ENCODE results near the gene DIP2C. TPM values are rescaled to one million over a fixed set of nuclear protein-coding genes. Genes with fewer than 3 reads are reported as not detected.

Gene DIP2C
- total RNA-seq, 2 experiments from 2014 or later: 0.70 to 0.76 TPM

GRCh38 chr10:506451-507354 is 182.8 kb downstream of the DIP2C start:
- Mint-ChIP-seq H3K27ac (no peak overlapping the region), H3K9me3 (no peaks in the 10 kb centered on the region), H3K36me3 (ENCODE audit: low read depth) (no peaks in the 10 kb centered on the region), H3K27me3 (peaks cover 12% of the 10 kb centered on the region), H3K4me1 (peaks cover 4% of the 10 kb centered on the region), H3K4me3 (no peak overlapping the region)
- ChIA-PET POLR2A (no interaction called here), CTCF (no interaction called here)
- DNase-seq: no peak

- CTCF ChIA-PET: interaction anchor here (0.6 kb wide), 1 partner anchor 187 kb away, joined by 3 read pairs; no protein-coding TSS in a partner anchor
- POLR2A ChIA-PET: no interaction called here
- no peaks in the 10 kb centered on the region for H3K9me3 Mint-ChIP-seq
Observed at GRCh38 chr10:505419-505818, 184.0 kb downstream of the DIP2C start.

DNA sequence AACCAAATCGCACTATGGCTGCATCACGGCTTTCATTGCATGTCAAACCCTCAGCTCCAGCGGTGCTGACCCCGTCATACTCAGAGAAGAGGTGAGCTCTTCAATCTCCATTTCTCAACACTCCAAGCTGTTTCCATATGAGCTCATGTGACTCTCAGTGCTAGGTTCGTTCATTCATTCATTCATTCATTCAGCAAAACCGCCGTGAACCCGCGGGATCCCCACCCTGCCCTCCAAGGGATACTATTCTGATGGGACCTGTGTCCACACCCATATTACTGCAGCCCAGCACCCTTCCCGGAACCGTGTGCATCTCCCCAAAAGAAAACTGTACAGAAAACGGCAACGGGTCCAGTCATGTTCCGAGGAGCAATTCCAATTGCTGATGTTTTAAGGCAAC is 184.7 kb downstream of the DIP2C start:
- DNase-seq: no peak
- Mint-ChIP-seq H3K27me3 (peaks cover 9% of the 10 kb centered on the region), H3K27ac (no peak overlapping the region), H3K4me3 (no peak overlapping the region), H3K36me3 (ENCODE audit: low read depth) (no peaks in the 10 kb centered on the region), H3K9me3 (no peaks in the 10 kb centered on the region), H3K4me1 (peaks cover 7% of the 10 kb centered on the region)
- POLR2A ChIA-PET: no interaction called here
- CTCF ChIA-PET: no interaction called here

More at GRCh38 chr10:505419-505818, 184.0 kb downstream of the DIP2C start:
- H3K27me3 Mint-ChIP-seq: peaks cover 9% of the 10 kb centered on the region
- no peaks in the 10 kb centered on the region for H3K36me3 Mint-ChIP-seq (ENCODE audit: low read depth)
- no peak for DNase-seq
- no peak overlapping the region for H3K4me3 Mint-ChIP-seq
- H3K4me1 Mint-ChIP-seq: peaks cover 7% of the 10 kb centered on the region
- H3K27ac Mint-ChIP-seq: no peak overlapping the region

GRCh38 chr10:504121-504611 is 185.3 kb downstream of the DIP2C start:
- H3K4me3 Mint-ChIP-seq: no peak overlapping the region
- DNase-seq: no peak
- H3K4me1 Mint-ChIP-seq: peaks cover 7% of the 10 kb centered on the region
- peaks cover 11% of the 10 kb centered on the region for H3K27me3 Mint-ChIP-seq
- H3K9me3 Mint-ChIP-seq: no peaks in the 10 kb centered on the region
- no peaks in the 10 kb centered on the region for H3K36me3 Mint-ChIP-seq (ENCODE audit: low read depth)
- CTCF ChIA-PET: no interaction called here
- H3K27ac Mint-ChIP-seq: no peak overlapping the region
- POLR2A ChIA-PET: no interaction called here

- POLR2A ChIA-PET: no interaction called here
- no peaks in the 10 kb centered on the region for H3K9me3 Mint-ChIP-seq
Observed at GRCh38 chr10:501596-501995, 187.9 kb downstream of the DIP2C start.

DNA sequence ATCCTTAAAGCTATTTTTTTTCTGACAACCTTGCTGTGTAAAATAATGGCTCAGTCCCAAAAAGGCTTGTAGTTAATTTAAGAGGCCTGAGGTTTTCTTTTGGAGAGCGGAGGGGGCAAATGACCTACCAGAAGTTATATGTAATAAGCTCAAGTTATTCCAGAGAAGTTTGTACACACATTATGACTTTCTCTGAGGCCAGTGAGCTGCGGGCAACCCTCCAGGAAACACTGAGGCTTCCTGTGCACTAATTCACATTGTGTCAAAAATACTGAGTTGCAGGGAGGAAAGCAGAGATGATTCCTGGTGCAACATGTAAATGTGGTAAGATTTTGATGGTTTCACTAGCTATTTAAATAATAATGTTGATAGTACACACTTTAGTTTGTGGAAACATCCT is 188.6 kb downstream of the DIP2C start:
- CTCF ChIA-PET: interaction anchor here (0.6 to 0.8 kb wide), 2 partner anchors 10 to 12 kb away, joined by 3 read pairs; no protein-coding TSS in a partner anchor
- peaks cover 11% of the 10 kb centered on the region for H3K27me3 Mint-ChIP-seq
- H3K4me3 Mint-ChIP-seq: no peak overlapping the region
- H3K36me3 Mint-ChIP-seq (ENCODE audit: low read depth): no peaks in the 10 kb centered on the region
- POLR2A ChIA-PET: interaction anchor here (0.5 kb wide), 1 partner anchor 150 kb away, joined by 3 read pairs; no protein-coding TSS in a partner anchor
- H3K9me3 Mint-ChIP-seq: no peaks in the 10 kb centered on the region
- H3K4me1 Mint-ChIP-seq: peaks cover 7% of the 10 kb centered on the region
- no peak overlapping the region for H3K27ac Mint-ChIP-seq
- DNase-seq: no peak

More at GRCh38 chr10:501596-501995, 187.9 kb downstream of the DIP2C start:
- peaks cover 11% of the 10 kb centered on the region for H3K27me3 Mint-ChIP-seq
- H3K4me3 Mint-ChIP-seq: no peak overlapping the region
- CTCF ChIA-PET: no interaction called here
- DNase-seq: no peak
- H3K27ac Mint-ChIP-seq: no peak overlapping the region
- H3K4me1 Mint-ChIP-seq: peaks cover 7% of the 10 kb centered on the region
- H3K36me3 Mint-ChIP-seq (ENCODE audit: low read depth): no peaks in the 10 kb centered on the region

- Mint-ChIP-seq H3K4me3 (no peak overlapping the region), H3K9me3 (no peaks in the 10 kb centered on the region), H3K4me1 (peaks cover 7% of the 10 kb centered on the region), H3K27me3 (peaks cover 11% of the 10 kb centered on the region), H3K27ac (no peak overlapping the region), H3K36me3 (ENCODE audit: low read depth) (no peaks in the 10 kb centered on the region)
- ChIA-PET POLR2A (no interaction called here), CTCF (no interaction called here)
- DNase-seq: no peak
Observed at GRCh38 chr10:499991-500390, 189.5 kb downstream of the DIP2C start.

DNA sequence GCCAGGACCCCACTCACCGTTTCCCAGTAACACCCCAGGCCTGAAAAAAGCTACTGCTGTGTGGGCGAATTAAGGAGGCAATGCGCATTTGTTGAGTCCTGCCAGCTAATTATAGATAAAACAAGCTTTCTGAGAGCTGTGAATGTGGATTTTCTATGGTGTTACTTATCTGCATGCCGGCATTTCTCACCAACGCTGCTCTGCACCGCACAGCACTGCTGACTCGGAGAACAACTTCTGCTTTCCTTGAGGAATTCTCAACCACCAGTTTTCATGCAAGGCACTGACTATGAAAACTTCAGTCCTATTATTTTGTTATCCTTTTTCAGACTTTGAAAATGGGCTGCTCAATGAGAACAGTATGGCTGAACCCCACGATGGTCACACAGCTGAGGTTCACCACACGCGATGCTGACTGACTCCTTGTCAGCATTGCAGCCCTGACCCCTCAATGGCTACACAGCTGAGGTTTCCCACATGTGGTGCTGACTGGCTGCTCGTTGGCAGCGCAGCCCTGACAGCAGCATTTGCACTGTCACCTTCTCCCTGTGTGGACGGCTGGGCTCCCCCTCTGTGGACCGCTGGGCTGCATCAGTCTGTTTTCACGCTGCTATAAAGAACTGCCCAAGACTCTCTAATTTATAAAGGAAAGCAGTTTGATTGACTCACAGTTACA is 190.6 kb downstream of the DIP2C start:
- POLR2A ChIA-PET: no interaction called here
- Mint-ChIP-seq H3K36me3 (ENCODE audit: low read depth) (no peaks in the 10 kb centered on the region), H3K4me1 (peaks cover 7% of the 10 kb centered on the region), H3K27ac (no peak overlapping the region), H3K27me3 (peaks cover 11% of the 10 kb centered on the region), H3K9me3 (no peaks in the 10 kb centered on the region), H3K4me3 (no peak overlapping the region)
- CTCF ChIA-PET: interaction anchor here (0.8 kb wide), 1 partner anchor 14 kb away, joined by 3 read pairs; no protein-coding TSS in a partner anchor
- DNase-seq: no peak

GRCh38 chr10:497898-498451 is 191.5 kb downstream of the DIP2C start:
- ChIA-PET POLR2A (no interaction called here), CTCF (interaction anchor here (0.8 kb wide), 1 partner anchor 15 kb away, joined by 3 read pairs; no protein-coding TSS in a partner anchor)
- peaks cover 6% of the 10 kb centered on the region for H3K4me1 Mint-ChIP-seq
- DNase-seq: no peak
- H3K36me3 Mint-ChIP-seq (ENCODE audit: low read depth): no peaks in the 10 kb centered on the region
- no peak overlapping the region for H3K27ac Mint-ChIP-seq
- H3K9me3 Mint-ChIP-seq: no peaks in the 10 kb centered on the region
- H3K27me3 Mint-ChIP-seq: peaks cover 11% of the 10 kb centered on the region
- no peak overlapping the region for H3K4me3 Mint-ChIP-seq

GRCh38 chr10:497289-497688 is 192.2 kb downstream of the DIP2C start:
- peaks cover 5% of the 10 kb centered on the region for H3K27me3 Mint-ChIP-seq
- H3K9me3 Mint-ChIP-seq: no peaks in the 10 kb centered on the region
- no peaks in the 10 kb centered on the region for H3K36me3 Mint-ChIP-seq (ENCODE audit: low read depth)
- peaks cover 6% of the 10 kb centered on the region for H3K4me1 Mint-ChIP-seq
- CTCF ChIA-PET: no interaction called here
- no peak for DNase-seq
- POLR2A ChIA-PET: no interaction called here
- no peak overlapping the region for H3K4me3 Mint-ChIP-seq
- H3K27ac Mint-ChIP-seq: no peak overlapping the region

- no peak overlapping the region for H3K4me3 Mint-ChIP-seq
- peaks cover 5% of the 10 kb centered on the region for H3K27me3 Mint-ChIP-seq
- H3K36me3 Mint-ChIP-seq (ENCODE audit: low read depth): no peaks in the 10 kb centered on the region
- H3K9me3 Mint-ChIP-seq: no peaks in the 10 kb centered on the region
- POLR2A ChIA-PET: no interaction called here
- no peaks in the 10 kb centered on the region for H3K4me1 Mint-ChIP-seq
- CTCF ChIA-PET: no interaction called here
- no peak for DNase-seq
- no peak overlapping the region for H3K27ac Mint-ChIP-seq
Observed at GRCh38 chr10:494556-494955, 194.9 kb downstream of the DIP2C start.

- no peak overlapping the region for H3K27ac Mint-ChIP-seq
- no peak overlapping the region for H3K4me3 Mint-ChIP-seq
- no peaks in the 10 kb centered on the region for H3K4me1 Mint-ChIP-seq
- DNase-seq: no peak
- H3K27me3 Mint-ChIP-seq: peaks cover 3% of the 10 kb centered on the region
- no peaks in the 10 kb centered on the region for H3K36me3 Mint-ChIP-seq (ENCODE audit: low read depth)
- no peaks in the 10 kb centered on the region for H3K9me3 Mint-ChIP-seq
- CTCF ChIA-PET: no interaction called here
- POLR2A ChIA-PET: no interaction called here
Observed at GRCh38 chr10:494149-494542, 195.3 kb downstream of the DIP2C start.

GRCh38 chr10:493391-494148 is 195.9 kb downstream of the DIP2C start:
- Mint-ChIP-seq H3K27me3 (peaks cover 2% of the 10 kb centered on the region), H3K27ac (no peak overlapping the region), H3K4me1 (no peaks in the 10 kb centered on the region), H3K36me3 (ENCODE audit: low read depth) (no peaks in the 10 kb centered on the region), H3K4me3 (no peak overlapping the region), H3K9me3 (no peaks in the 10 kb centered on the region)
- DNase-seq: no peak
- POLR2A ChIA-PET: no interaction called here
- CTCF ChIA-PET: no interaction called here

Measured in activated CD4-positive, alpha-beta memory T cell treated with anti-CD3 and anti-CD28 coated beads, Interleukin-2, amount 10 ng/mL, durations not matched to agents 7 days and 5 days (primary cell).